ENCODE results near the gene PTPRU.

DNA sequence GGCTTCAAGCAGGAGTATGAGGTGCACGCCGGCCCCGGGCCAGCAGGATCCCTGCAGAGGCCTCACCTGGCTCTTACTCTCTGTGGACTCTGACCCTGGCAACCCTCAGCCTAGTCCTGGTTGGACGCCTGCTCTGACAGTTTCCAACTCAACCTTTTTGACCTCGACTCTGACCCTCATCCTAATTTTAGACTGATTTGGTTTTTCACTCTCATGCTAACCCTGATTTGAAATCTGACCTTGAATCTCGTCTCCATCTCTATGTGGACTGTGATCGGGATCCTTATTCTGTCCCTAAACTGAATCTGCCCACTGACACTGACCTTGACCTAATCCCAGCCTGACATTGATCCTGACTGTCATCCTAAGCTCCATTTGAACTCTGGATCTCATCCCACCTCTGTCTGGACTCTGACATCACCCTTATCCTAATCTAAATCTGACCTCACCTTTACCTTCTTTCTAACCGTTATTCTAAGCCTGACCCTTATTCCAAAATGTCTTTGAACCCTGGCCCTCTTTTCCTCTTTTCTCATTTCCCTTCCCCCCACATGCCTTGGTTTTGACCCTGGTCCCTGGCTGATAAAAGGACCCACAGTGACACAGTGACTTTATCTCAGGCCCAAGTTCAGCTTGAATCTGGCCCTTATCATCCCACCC, 67.8 kb downstream of the PTPRU start:
- no peak for TF ChIP-seq PPARA (CRISPR knock-in tag; IDR thresholded peaks at IDR 0.05; ENCODE audit: borderline replicate concordance)
- no peak for TF ChIP-seq CSDC2 (CRISPR knock-in tag; IDR thresholded peaks at IDR 0.05)
- TF ChIP-seq OSR1 (CRISPR knock-in tag; IDR thresholded peaks at IDR 0.05), result no peak
- TF ChIP-seq, protein P1, sequence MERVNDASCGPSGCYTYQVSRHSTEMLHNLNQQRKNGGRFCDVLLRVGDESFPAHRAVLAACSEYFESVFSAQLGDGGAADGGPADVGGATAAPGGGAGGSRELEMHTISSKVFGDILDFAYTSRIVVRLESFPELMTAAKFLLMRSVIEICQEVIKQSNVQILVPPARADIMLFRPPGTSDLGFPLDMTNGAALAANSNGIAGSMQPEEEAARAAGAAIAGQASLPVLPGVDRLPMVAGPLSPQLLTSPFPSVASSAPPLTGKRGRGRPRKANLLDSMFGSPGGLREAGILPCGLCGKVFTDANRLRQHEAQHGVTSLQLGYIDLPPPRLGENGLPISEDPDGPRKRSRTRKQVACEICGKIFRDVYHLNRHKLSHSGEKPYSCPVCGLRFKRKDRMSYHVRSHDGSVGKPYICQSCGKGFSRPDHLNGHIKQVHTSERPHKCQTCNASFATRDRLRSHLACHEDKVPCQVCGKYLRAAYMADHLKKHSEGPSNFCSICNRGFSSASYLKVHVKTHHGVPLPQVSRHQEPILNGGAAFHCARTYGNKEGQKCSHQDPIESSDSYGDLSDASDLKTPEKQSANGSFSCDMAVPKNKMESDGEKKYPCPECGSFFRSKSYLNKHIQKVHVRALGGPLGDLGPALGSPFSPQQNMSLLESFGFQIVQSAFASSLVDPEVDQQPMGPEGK (CRISPR knock-in tag; IDR thresholded peaks at IDR 0.05; ENCODE audit: borderline replicate concordance), result no peak

All from SK-N-SH treated with all-trans-retinoic acid at 6 μM for 48 hours (cell line).